K562 (cell line): ENCODE measurements around the gene NFATC1.

Source experiments
- MXI1 ChIP-seq: IDR thresholded peaks from 2 replicates; pipeline ENCODE4 v1.6.1; 2011; ENCODE audit warnings: low read depth, mild to moderate bottlenecking, improper control_type of control experiment, low read length
- POLR2AphosphoS5 ChIP-seq: IDR thresholded peaks from 2 replicates; pipeline ENCODE4 v1.6.1; 2011; ENCODE audit warnings: mild to moderate bottlenecking, low read depth, low read length, moderate library complexity; ENCODE audit not compliant: control insufficient read depth, insufficient read depth
- TEAD1 ChIP-seq, 2 experiments: fragments of 450-650 bp in 1 of 2; sonication (generic) in 1 of 2; formaldehyde crosslinking; IDR thresholded peaks; 2 replicates each; pipeline versions ENCODE4 v1.4.0 to v1.8.0; 2020 to 2022; ENCODE audit warnings: mild to moderate bottlenecking in 2 of 2, missing genetic modification reagents in 1 of 2

GRCh38 chr18:79502782-79503181, 107.1 kb downstream of the NFATC1 start:
- no peak for TF ChIP-seq TEAD1 (CRISPR knock-in tag; IDR thresholded peaks at IDR 0.05)
- TF ChIP-seq MXI1, result no peak
- TF ChIP-seq POLR2AphosphoS5, result no peak
